HG02798 (cell line): ENCODE data around the gene PLPPR2.
A peak's percentile ranks its signal among the peaks of the same experiment; 100 is the strongest.
"Not testable (repeated sequence)": the region's sequence is repeated elsewhere in the genome, so short reads cannot be mapped to it uniquely, and the experiment has no call there.

Experiments
- ATAC-seq: cut with Tn5 transposase; IDR thresholded peaks from one replicate; pipeline ENCODE4 v1.9.1; 2021; ENCODE audit warnings: mild to moderate bottlenecking; ENCODE audit not compliant: unreplicated experiment, poor library complexity

PLPPR2 gene, protein sequence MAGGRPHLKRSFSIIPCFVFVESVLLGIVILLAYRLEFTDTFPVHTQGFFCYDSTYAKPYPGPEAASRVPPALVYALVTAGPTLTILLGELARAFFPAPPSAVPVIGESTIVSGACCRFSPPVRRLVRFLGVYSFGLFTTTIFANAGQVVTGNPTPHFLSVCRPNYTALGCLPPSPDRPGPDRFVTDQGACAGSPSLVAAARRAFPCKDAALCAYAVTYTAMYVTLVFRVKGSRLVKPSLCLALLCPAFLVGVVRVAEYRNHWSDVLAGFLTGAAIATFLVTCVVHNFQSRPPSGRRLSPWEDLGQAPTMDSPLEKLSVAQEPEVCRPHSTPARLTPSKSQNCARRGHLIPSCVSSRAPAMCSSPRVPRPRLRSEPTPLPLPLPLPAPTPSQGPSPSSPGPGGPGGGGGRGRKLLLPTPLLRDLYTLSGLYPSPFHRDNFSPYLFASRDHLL

DNA sequence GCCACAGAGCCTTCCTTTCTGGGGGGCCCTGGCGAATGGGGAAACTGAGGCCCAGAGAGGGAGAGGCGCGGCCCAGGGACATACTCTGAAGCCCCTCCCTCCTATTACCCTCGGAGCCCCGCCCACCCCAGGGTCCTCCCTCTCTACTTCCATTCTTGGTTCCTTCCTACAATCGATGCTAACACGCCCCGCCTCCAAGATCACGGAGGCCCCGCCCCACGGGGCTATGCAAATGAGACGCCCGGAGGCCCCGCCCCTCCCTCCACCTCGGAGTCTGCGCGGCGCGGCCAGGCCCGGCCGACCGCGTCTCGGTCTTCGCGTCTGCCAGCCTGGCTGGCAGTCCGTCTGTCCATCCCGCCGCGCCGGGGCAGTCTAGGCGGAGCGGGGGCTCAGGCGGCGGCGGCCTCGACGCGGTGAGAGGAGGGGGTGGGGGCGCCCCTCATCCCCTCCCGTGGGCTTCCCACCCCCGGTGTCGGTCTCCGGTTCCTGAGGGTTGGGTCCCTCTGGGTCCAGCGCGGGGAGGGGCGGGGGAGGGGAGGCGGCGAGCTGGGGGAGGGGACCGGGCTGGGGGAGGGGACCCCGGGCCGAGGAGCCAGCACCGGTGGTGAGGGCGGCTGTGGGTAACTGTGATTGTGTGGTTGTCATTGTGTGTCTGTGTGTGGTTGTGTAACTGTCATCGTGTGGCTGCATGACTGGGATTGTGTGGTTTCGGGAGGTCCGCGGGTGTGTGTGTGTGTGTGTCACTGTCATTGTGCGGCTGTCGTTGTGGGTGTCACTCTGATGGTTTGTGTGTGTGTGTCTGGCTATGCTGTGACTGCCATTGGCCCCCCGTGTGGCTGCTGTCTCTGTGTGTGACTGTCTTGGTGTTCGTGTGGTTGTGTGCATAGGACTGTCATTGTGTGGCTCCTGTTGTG is at the start of gene PLPPR2:
TSS of gene PLPPR2 (plus strand) at position 273 of the 914 bp plus-strand sequence. CDS start 2,242 bp downstream, outside the sequence.
- ATAC-seq = peak; percentile 63

DNA sequence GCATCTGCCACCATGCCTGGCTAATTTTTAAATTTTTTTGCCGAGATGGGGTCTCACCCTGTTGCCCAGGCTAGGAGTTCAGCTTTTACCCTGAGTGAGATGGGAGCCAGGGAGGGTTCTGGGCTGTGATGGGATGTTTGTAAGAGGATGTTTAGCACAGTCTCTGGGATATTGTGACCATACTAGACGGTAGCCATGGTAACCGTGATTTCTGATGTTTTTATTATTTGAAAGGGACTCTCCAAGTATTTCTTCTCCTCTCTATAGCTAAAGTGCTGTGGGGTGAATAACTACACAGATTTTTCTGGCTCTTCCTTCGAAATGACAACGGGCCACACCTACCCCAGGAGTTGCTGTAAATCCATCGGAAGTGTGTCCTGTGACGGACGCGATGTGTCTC is 48.9 kb upstream of the PLPPR2 start:
- no peak for ATAC-seq

DNA sequence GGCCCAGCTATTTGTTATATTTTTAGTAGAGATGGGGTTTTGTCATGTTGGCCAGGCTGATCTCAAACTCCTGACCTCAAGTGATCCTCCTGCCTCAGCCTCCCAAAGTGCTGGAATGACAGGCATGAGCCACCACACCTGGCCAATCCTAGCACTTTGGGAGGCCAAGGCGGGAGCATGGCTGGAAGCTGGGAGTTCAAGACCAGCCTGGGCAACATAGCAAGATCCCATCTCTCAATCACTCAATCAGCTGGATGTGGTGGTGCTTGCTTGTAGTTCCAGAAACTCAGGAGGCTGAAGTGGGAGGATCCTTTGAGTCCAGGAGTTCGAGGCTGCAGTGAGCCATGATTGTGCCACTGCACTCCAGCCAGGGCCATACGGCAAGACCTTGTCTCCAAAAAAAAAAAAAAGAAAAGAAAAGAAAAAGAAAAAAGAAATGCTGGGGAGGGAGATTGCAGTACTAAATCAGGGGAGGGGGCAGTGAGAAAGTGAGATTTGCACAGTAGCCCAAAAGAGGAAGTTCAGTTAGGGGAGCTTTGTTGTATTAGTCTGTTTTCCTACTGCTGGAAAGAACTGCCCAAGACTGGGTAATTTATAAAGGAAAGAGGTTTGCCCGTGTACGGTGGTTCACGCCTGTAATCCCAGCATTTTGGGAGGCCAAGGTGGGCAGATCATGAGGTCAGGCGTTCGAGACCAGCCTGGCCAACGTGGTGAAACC is 34.8 kb upstream of the PLPPR2 start:
- ATAC-seq = not testable (repeated sequence)

DNA sequence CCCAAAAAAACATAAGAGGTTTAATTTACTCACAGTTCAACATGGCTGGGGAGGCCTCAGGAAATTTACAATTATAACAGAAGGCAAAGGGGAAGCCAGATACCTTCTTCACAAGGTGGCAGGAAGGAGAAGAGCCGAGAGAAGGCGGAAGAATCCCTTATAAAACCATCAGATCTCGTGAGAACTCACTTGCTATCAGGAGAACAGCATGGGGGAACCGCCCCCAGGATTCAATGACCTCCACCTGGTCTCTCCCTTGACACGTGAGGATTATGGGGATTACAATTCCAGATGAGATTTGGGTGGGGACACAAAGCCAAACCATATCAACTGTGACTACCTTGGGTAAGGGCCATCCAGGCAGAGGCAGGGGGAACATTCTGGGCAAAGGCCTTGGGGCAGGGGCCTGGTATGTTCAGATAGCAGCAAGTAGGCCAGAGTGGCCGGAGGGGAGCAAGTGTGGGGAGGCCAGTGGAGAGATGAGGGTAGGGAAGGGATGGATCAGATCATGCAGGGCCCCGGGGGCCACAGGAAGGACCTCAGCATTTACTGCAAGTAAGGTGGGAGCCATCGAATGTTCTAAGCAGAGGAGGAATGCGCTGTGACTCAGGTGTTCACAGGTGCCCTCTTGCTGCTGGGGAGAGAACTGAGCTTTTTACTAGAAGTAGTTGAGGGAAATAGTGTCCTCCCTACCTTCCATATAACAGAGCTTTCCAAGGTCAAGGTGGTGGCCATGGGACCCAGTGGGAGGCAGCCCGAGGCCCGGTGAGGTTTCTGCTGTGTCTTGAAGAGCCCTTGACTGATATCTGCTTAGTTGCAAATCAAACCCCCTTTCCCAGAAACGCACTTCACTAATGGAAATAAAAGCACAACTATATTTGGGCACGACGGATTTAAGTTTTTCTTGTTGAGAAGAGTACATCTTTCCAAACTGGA is 33.8 kb upstream of the PLPPR2 start:
- ATAC-seq = no peak

DNA sequence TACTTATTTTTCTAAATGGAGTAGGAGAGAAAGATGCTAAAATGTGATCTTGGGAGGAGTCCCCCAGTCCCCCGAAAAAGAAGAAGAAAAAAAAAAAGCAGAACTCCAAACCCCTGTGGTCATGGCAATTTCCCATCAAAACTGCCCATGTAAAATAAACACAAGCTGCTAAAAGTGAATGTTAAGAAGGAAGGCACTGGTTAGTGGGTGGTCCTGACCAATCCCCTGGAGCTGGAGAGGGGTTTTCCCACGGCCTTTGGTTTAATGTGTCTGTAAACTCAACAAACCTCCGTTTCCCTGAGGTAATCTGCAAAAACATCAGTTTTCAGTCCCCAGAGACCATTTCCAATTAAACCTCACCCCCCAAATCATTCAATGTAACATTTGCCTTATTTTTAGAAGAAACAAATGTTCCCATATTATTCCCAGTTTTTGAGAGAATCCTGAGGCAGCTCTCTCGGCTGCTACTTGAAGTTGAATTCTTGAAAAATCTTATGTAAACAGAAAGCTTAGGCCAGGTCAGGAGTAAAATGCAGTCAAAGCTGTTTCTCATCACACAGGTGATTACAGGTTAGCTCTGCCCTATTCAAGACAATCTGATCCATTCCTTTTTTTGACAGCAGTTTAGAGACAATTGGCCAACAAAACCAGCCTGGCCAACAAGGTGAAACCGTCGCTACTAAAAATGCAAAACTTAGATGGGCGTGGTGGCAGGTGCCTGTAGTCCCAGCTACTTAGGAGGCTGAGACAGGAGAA is 32.8 kb upstream of the PLPPR2 start:
- ATAC-seq = no peak

DNA sequence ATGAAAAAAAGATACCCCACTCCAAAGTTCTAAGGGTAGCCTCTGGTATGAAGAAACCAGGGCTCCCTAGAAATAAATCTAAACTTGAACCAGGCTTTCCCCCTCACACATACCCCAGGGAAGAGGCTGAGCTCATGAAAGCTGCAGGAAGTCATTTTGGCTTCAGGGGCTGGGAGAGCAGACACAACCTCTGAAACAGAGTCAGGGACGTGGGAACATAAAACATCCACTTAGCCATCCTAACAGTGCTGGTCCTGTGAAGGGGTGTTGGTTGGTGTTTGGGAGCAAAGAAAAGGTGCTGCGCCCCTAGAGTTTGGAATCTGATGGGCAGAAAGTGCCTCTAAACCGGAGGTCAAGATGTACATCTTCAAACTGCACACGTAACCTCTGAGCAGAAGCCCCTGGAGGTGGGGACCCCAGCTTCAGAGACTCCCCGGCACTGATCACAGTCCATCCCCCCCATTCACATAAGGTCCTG is 31.6 kb upstream of the PLPPR2 start:
- no peak for ATAC-seq

DNA sequence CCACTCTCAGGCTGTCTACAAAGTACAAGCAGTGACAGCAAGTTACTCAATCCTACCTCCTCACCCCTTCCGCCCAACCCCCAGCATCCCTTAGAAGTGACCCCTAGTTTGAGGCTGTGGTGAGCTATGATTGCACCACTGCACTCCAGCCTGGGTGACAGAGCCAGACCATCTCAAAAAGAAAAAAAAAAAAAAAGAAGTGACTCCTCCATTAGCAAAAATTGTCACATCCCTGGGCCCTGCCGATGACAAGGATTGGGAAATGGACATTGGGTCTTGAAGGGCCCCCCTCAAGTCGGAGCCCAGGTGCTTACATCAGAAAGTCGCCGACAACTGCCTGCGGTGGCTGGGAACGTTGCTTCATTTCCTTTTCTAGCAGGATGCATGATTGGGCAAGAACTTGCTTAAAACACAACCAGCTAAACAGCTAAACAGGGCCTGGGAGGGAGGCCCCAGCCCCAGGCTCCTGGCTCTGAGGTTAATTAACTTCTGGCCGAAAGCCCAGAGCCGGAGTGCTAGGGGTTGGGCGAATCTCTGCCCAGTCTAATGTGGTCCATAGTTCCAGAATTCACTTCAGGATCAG is 31.1 kb upstream of the PLPPR2 start:
- ATAC-seq = no peak

DNA sequence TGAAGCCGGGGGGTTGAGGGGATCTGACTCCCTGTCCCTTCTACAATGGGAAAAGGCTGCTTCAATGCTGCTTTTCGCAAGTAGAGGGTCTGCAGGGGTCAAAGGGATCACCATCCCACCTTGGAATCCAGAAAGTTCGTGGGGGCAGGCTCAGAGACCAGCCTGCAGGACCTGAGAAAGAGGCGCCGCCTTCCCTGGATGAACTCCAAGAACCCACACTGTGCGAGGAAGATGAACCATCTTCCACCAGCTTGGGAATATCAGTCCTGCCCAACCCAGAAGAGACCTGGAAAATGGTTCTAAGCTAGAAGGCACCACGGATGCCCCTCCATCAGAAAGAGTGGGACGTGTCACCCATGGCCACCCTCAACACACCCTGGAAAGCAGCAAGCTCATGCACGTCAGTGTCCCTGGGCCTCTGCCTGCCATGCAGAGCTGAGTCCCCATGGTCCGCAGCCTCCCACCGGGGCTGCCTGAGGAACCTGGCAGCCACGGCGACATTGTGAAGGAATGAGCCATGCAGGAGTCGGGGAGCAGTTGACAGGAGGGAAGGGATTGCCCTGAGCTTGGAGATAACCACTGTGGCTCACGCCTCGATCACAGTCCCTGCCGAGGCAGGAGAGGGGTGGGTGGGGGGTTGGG is 30.4 kb upstream of the PLPPR2 start:
- ATAC-seq = no peak

DNA sequence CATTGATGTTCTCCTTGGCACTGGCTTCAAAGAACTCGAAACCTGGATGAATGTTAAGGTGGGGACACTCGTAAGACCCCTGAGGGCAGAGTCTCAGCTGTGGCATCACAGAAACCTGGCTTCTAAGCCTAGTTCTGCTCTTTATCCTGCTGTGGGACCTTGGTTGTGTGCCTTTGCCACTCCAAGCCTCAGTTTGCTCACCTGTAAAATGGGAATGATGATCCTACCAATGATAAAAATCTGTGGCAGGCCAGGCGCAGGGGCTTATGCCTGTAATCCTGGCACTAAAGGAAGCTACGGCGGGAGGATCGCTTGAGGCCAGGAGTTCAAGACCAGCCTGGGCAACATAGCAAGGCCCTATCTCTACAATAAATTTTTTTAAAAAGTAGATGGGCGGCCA is 29.7 kb upstream of the PLPPR2 start:
- no peak for ATAC-seq

DNA sequence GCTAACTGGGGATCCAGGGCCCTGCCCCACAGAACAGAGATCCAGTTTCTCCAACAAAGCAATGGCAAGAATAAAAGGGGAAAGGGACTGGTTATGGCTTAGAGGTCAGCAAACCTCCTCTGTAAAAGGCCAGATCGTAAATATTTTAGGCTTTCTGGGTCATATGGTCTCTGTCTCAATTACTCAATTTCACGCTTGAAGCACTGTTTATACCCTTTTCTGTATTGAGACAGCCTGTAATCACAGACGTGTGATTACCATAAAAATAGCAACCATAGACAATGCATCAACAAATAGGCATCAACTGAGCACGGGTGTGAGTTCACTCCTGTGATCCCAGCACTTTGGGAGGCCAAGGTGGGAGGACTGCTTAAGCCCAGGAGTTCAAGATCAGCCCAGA is 25.1 kb upstream of the PLPPR2 start:
- no peak for ATAC-seq

DNA sequence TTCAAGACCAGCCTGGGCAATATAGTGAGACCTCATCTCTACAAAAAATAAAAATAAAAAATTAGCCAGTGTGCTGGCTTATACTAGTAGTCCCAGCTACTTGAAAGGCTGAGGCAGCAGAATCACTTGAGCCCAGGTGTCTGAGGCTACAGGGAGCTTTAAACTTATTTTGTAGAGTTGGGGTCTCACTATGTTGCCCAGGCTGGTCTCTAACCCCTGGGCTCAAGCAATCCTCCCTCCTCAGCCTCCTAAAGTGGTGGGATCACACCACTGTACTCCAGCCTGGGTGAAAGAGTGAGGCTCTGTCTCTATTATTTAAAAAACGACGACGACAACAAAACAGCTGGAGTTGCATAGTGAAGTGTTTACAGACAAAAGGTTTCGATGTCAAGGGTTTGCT is 23.7 kb upstream of the PLPPR2 start:
- no peak for ATAC-seq

DNA sequence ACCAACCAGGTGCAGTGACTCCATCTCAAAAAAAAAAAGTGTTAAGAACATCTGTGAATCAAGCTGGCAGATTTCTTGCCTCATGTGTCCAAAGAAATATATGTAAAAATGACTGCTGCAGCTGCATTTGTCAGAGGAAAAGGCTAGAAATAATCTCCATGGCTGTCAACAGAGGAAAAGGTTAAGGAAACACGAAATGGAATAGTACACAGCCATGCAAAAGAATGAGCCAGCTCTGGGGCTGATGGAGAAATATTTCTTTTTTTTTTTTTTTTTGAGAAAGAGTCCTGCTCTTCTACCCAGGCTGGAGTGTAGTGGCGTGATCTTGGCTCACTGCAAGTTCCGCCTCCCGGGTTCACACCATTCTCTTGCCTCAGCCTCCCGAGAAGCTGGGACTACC is 22.4 kb upstream of the PLPPR2 start:
- ATAC-seq = no peak

DNA sequence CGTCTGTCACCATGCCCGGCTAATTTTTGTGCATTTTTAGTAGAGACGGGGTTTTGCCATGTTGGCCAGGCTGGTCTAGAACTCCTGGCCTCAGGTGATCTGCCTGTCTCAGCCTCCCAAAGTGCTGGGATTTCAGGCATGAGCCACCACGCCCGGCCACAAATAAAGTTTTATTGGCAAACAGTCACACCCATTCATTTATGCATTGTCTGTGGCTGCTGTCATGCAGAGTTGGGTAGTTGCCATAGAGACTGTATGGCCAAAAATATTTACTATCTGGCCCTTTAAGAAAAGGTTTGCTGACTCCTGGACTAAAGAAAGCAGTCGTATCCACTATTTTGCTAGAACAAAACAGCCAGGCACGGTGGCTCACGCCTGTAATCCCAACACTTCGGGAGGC is 21.4 kb upstream of the PLPPR2 start:
- ATAC-seq = not testable (repeated sequence)

DNA sequence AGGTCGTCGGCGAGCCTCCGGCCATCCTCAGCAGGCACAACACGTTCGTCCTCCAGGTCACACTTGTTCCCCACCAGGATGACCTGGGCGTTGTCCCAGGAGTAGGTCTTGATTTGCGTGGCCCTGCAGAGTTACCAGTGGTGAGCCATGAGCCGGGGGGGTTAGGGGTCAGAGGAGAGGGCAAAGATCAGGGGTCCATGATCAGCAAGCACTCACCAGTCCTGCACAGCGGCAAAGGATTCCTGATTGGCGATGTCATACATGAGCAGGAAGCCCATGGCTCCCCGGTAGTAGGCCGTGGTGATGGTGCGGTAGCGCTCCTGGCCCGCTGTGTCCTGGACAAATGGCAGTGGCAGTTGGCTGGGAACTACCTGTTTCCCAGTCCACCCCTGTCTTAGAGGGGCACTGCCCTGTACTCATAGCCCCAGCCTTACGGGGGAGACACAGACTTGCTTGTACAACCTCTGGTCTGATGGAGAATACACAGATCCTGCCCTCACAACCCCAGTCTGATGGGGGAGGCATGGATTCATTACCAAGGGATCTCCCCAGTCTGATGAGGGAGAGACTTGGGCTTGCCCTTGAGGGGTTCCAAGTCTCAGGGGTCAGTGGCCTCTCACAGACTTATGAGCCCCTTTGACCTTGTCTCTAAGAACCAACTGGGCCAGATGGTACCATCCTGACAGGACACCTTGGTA is 19.6 kb upstream of the PLPPR2 start:
- ATAC-seq = no peak

DNA sequence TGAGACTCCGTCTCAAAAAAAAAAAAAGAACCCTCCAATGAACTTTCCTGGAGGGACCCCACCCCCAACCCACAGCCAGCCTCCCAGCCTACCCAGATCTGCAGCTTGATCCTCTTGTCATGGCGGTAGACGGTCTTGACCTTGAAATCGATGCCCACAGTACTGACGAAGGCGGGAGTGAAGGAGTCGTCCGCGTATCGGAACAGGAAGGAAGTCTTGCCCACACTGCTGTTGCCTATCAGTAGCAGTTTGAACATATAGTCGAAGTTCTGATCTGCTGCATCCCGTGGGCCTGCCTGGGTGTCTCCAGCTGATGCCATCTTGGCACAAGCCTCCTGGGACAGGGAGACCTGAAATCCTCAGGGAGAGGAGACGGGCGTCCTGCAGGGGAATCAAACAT is 18.2 kb upstream of the PLPPR2 start:
- ATAC-seq = no peak

DNA sequence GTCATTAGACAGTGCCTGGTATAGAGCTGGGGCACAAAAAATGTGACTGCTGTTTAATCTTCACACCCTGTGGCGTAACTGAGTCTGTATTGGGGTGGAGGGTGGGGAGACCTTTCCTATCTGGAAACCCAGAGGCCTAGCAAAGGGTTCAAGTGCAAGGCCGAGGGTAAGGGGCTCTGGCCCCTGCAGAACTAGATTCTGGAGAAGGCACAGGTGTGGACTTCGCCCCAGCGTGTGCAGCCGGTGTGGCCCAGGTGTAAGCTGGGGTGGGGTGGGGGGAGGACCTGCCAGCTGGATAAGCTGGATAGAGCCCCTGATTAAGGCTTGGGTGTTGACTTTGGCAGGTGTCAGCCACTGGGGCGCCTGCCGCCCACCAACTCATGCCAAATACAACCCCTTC is 17.1 kb upstream of the PLPPR2 start:
- no peak for ATAC-seq

DNA sequence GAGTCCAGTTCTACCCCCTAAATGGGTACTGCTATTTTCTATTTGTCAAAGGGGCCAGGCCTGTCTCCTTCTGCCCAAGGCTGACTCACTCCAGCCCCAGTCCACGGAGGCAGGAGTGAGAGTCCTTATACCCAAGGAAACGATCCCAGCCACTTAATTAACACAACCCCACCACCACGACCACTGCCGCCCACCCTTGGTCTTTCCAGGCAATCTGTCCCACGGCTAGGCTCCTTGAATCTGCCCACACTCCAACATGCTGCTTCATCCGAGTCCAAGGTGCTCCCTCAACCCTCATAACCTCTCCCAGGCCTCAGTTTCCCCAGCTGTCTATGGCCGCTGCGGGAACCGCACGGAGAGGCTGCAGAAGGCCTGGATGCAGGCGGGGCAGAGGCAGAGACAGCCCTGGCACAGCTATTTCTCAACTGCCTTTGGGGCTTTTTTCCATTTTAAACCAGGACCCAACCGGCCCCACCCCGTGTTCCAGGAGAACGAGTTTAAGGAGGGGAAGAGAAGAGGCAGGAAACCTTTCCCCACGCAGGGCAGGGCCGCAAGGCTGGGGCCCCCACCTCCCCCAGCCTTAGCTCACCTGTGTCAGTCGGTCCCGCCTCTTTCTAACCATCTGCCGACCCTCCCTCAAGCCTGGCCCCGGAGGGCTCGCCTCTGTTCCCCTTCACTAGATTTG is 16.5 kb upstream of the PLPPR2 start:
- no peak for ATAC-seq
